ENCODE measurements around the gene ACTL7A.

DNA sequence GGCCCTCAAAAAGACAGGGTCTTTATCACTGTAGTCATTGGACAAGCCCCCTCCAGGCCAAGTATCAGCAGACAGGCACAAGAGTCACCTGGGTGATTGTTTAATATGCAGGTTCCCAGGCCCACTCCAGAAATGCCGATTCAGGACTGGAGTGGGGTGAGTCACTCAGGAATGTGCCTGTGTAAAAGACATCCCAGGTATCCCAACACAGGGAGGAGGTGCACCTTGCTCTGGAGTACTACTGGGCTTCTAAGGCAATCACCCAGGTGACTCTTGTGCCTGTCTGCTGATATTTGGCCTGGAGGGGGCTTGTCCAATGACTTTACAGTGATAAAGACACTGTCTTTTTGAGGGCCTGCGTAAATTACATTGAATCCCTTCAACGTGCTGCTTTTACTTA lies 46.9 kb upstream of the ACTL7A start:
- TF ChIP-seq, protein P1, sequence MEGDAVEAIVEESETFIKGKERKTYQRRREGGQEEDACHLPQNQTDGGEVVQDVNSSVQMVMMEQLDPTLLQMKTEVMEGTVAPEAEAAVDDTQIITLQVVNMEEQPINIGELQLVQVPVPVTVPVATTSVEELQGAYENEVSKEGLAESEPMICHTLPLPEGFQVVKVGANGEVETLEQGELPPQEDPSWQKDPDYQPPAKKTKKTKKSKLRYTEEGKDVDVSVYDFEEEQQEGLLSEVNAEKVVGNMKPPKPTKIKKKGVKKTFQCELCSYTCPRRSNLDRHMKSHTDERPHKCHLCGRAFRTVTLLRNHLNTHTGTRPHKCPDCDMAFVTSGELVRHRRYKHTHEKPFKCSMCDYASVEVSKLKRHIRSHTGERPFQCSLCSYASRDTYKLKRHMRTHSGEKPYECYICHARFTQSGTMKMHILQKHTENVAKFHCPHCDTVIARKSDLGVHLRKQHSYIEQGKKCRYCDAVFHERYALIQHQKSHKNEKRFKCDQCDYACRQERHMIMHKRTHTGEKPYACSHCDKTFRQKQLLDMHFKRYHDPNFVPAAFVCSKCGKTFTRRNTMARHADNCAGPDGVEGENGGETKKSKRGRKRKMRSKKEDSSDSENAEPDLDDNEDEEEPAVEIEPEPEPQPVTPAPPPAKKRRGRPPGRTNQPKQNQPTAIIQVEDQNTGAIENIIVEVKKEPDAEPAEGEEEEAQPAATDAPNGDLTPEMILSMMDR (IDR thresholded peaks at IDR 0.05): no peak
- TF ChIP-seq POLR2A (IDR thresholded peaks at IDR 0.05): no peak

Data from lower leg skin (tissue), 3 donors.